Ovary (tissue), 3 donors: ENCODE data around the gene PRKG1.

Experiments
- POLR2A ChIP-seq: fragments of 450-650 bp; IDR thresholded peaks from one replicate; pipeline ENCODE4 v1.6.1; 2017; ENCODE audit warnings: antibody characterized with exemption, mild to moderate bottlenecking, moderate library complexity
- TF ChIP-seq, protein P1 (sequence below), 3 donors: fragments of 450-650 bp in 2 of 3; fragments of 200-600 bp in 1 of 3; IDR thresholded peaks; one replicate each; pipeline versions ENCODE4 v1.5.1 to v1.8.0; 2016 to 2022; ENCODE audit warnings: antibody characterized with exemption in 3 of 3, mild to moderate bottlenecking in 1 of 3
- donor health status: DM: no; HTN: no; CAD: no.

DNA sequence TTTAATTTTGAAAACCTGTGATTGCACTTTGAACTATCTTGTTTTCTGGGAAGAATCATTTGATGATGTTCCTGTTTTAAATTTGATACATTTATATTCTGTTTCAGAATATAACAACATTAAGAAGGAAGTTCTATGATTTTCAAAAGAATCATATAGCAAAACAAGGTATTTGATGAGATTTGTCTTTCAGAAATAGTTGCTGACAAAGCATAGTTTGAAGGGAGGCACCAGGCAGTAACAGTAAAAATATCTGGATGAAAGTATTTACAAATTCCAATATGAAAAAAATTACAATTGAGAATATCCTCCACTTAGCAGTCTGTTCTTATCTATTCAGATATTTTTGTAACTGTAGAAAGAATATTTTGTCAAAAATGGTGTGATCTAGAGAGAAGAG is 891.2 kb downstream of the PRKG1 start:
- TF ChIP-seq, protein P1, sequence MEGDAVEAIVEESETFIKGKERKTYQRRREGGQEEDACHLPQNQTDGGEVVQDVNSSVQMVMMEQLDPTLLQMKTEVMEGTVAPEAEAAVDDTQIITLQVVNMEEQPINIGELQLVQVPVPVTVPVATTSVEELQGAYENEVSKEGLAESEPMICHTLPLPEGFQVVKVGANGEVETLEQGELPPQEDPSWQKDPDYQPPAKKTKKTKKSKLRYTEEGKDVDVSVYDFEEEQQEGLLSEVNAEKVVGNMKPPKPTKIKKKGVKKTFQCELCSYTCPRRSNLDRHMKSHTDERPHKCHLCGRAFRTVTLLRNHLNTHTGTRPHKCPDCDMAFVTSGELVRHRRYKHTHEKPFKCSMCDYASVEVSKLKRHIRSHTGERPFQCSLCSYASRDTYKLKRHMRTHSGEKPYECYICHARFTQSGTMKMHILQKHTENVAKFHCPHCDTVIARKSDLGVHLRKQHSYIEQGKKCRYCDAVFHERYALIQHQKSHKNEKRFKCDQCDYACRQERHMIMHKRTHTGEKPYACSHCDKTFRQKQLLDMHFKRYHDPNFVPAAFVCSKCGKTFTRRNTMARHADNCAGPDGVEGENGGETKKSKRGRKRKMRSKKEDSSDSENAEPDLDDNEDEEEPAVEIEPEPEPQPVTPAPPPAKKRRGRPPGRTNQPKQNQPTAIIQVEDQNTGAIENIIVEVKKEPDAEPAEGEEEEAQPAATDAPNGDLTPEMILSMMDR (IDR thresholded peaks at IDR 0.05): no peak
- TF ChIP-seq POLR2A: no peak
